SK-N-SH treated with all-trans-retinoic acid at 6 μM for 48 hours (cell line): Measurements from ENCODE around the gene RASA3.

Experiments
- ATAC-seq: fragments of 200-7000 bp; cut with Tn5 transposase; 3 replicates; pipeline ENCODE4 v1.9.1; 2020; ENCODE audit warnings: mild to moderate bottlenecking, moderate library complexity
- ARNTL ChIP-seq: fragments of 450-650 bp; formaldehyde crosslinking; IDR thresholded peaks from 2 replicates; pipeline ENCODE4 v1.5.0; 2020; ENCODE audit warnings: low read depth, mild to moderate bottlenecking, moderate library complexity, borderline replicate concordance
- BACH2 ChIP-seq: fragments of 250-450 bp; sonication (Bioruptor Pico); IDR thresholded peaks from 2 replicates; pipeline ENCODE4 v1.9.0; 2021; ENCODE audit warnings: mild to moderate bottlenecking, borderline replicate concordance
- CSDC2 ChIP-seq: fragments of 250-450 bp; sonication (Bioruptor Pico); IDR thresholded peaks from 2 replicates; pipeline ENCODE4 v1.5.0; 2020; ENCODE audit warnings: mild to moderate bottlenecking, moderate library complexity
- ESRRG ChIP-seq: fragments of 250-450 bp; sonication (Bioruptor Pico); IDR thresholded peaks from 2 replicates; pipeline ENCODE4 v1.6.1; 2021; ENCODE audit warnings: mild to moderate bottlenecking
- GLIS3 ChIP-seq: fragments of 250-450 bp; sonication (Bioruptor Pico); IDR thresholded peaks from 2 replicates; pipeline ENCODE4 v1.5.0; 2020; ENCODE audit warnings: mild to moderate bottlenecking, moderate library complexity
- ISL1 ChIP-seq: fragments of 250-450 bp; sonication (Bioruptor Pico); IDR thresholded peaks from 2 replicates; pipeline ENCODE4 v2.1.2; 2022; ENCODE audit warnings: mild to moderate bottlenecking, moderate library complexity
- OSR1 ChIP-seq: fragments of 250-450 bp; sonication (Bioruptor Pico); IDR thresholded peaks from 2 replicates; pipeline ENCODE4 v1.8.0; 2022; ENCODE audit warnings: moderate library complexity, mild to moderate bottlenecking, inconsistent platforms
- PATZ1 ChIP-seq: fragments of 250-450 bp; sonication (Bioruptor Pico); IDR thresholded peaks from 2 replicates; pipeline ENCODE4 v1.8.0; 2020; ENCODE audit warnings: mild to moderate bottlenecking, moderate library complexity, borderline replicate concordance
- PPARA ChIP-seq: fragments of 250-450 bp; sonication (Bioruptor Pico); IDR thresholded peaks from 2 replicates; pipeline ENCODE4 v1.5.0; 2020; ENCODE audit warnings: mild to moderate bottlenecking, borderline replicate concordance
- SNAI2 ChIP-seq: fragments of 250-450 bp; sonication (Bioruptor Pico); IDR thresholded peaks from 2 replicates; pipeline ENCODE4 v1.5.0; 2020; ENCODE audit warnings: mild to moderate bottlenecking, moderate library complexity
- TCF4 ChIP-seq: fragments of 250-450 bp; sonication (Bioruptor Pico); IDR thresholded peaks from 2 replicates; pipeline ENCODE4 v1.8.0; 2021; ENCODE audit warnings: mild to moderate bottlenecking, moderate library complexity, borderline replicate concordance
- TOX ChIP-seq: fragments of 250-450 bp; sonication (Bioruptor Pico); IDR thresholded peaks from 2 replicates; pipeline ENCODE4 v1.8.0; 2021; ENCODE audit warnings: mild to moderate bottlenecking, moderate library complexity, borderline replicate concordance
- TSHZ2 ChIP-seq: fragments of 250-450 bp; sonication (Bioruptor Pico); IDR thresholded peaks from 2 replicates; pipeline ENCODE4 v1.5.0; 2020; ENCODE audit warnings: mild to moderate bottlenecking, moderate library complexity
- ZC3H10 ChIP-seq: fragments of 250-450 bp; sonication (Bioruptor Pico); IDR thresholded peaks from 2 replicates; pipeline ENCODE4 v1.5.1; 2021; ENCODE audit warnings: mild to moderate bottlenecking, moderate library complexity
- ZFP30 ChIP-seq: fragments of 450-650 bp; formaldehyde crosslinking; IDR thresholded peaks from 2 replicates; pipeline ENCODE4 v1.5.0; 2022; ENCODE audit warnings: mild to moderate bottlenecking, moderate library complexity
- ZNF565 ChIP-seq: fragments of 450-650 bp; formaldehyde crosslinking; conservative IDR thresholded peaks from 2 replicates; pipeline ENCODE4 v1.5.0; 2020; ENCODE audit warnings: low read depth, mild to moderate bottlenecking, moderate library complexity
- ZNF8 ChIP-seq: fragments of 450-650 bp; formaldehyde crosslinking; IDR thresholded peaks from 2 replicates; pipeline ENCODE4 v1.5.0; 2020; ENCODE audit warnings: mild to moderate bottlenecking, moderate library complexity
- TF ChIP-seq, protein P1 (sequence below): fragments of 250-450 bp; sonication (Bioruptor Pico); IDR thresholded peaks from 2 replicates; pipeline ENCODE4 v1.5.1; 2020; ENCODE audit warnings: low read depth, mild to moderate bottlenecking, moderate library complexity
- TF ChIP-seq, protein P2 (sequence below): fragments of 250-450 bp; sonication (Bioruptor Pico); IDR thresholded peaks from 2 replicates; pipeline ENCODE4 v1.8.0; 2021; ENCODE audit warnings: low read depth, mild to moderate bottlenecking, moderate library complexity, borderline replicate concordance
- TF ChIP-seq, protein P3 (sequence below): fragments of 250-450 bp; sonication (Bioruptor Pico); IDR thresholded peaks from 2 replicates; pipeline ENCODE4 v1.5.1; 2021; ENCODE audit warnings: mild to moderate bottlenecking, moderate library complexity

RASA3 gene

GRCh38 chr13:114097212-114097892, 35.1 kb downstream of the RASA3 start (continued):
- no peak for TF ChIP-seq PATZ1
- TF ChIP-seq ARNTL (CRISPR knock-in tag) = no peak
- no peak for TF ChIP-seq GLIS3
- no peak for TF ChIP-seq ZNF8 (CRISPR knock-in tag)
- TF ChIP-seq ESRRG (CRISPR knock-in tag) = no peak
- TF ChIP-seq TSHZ2 = no peak
- no peak for TF ChIP-seq TOX (CRISPR knock-in tag)

DNA sequence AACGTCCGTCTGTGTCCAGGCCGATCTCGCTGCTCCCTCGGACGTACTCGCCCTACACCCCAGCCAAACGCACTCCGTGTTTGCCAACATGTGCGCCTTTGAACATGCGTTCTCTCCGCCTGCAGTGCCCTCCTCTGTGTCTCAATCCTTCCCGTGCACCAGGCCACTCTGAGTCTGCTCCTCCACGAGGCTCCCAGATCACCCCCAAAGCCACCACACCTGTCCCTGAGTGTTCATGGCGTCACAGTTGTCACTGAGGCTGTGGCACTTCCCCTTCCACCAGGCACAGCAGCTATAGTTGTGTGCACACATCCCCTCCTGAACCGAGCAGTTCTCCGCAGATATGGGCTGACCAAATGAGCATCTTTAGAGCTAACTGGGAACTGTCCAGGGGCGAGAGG, 35.6 kb downstream of the RASA3 start:
- TF ChIP-seq BACH2 (no peak), CSDC2 (CRISPR knock-in tag) (no peak), ZNF8 (CRISPR knock-in tag) (no peak), TSHZ2 (no peak), PPARA (CRISPR knock-in tag) (no peak), ESRRG (CRISPR knock-in tag) (no peak), ZC3H10 (CRISPR knock-in tag) (no peak), ZFP30 (CRISPR knock-in tag) (no peak), TCF4 (CRISPR knock-in tag) (no peak), OSR1 (CRISPR knock-in tag) (no peak), SNAI2 (CRISPR knock-in tag) (no peak), ISL1 (CRISPR knock-in tag) (no peak), ZNF565 (CRISPR knock-in tag) (no peak)
- TF ChIP-seq, protein P1, sequence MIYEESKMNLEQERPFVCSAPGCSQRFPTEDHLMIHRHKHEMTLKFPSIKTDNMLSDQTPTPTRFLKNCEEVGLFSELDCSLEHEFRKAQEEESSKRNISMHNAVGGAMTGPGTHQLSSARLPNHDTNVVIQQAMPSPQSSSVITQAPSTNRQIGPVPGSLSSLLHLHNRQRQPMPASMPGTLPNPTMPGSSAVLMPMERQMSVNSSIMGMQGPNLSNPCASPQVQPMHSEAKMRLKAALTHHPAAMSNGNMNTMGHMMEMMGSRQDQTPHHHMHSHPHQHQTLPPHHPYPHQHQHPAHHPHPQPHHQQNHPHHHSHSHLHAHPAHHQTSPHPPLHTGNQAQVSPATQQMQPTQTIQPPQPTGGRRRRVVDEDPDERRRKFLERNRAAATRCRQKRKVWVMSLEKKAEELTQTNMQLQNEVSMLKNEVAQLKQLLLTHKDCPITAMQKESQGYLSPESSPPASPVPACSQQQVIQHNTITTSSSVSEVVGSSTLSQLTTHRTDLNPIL (CRISPR knock-in tag) = no peak
- TF ChIP-seq, protein P2, sequence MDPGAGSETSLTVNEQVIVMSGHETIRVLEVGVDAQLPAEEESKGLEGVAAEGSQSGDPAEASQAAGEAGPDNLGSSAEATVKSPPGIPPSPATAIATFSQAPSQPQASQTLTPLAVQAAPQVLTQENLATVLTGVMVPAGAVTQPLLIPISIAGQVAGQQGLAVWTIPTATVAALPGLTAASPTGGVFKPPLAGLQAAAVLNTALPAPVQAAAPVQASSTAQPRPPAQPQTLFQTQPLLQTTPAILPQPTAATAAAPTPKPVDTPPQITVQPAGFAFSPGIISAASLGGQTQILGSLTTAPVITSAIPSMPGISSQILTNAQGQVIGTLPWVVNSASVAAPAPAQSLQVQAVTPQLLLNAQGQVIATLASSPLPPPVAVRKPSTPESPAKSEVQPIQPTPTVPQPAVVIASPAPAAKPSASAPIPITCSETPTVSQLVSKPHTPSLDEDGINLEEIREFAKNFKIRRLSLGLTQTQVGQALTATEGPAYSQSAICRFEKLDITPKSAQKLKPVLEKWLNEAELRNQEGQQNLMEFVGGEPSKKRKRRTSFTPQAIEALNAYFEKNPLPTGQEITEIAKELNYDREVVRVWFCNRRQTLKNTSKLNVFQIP (CRISPR knock-in tag) = no peak
- ATAC-seq = no peak

DNA sequence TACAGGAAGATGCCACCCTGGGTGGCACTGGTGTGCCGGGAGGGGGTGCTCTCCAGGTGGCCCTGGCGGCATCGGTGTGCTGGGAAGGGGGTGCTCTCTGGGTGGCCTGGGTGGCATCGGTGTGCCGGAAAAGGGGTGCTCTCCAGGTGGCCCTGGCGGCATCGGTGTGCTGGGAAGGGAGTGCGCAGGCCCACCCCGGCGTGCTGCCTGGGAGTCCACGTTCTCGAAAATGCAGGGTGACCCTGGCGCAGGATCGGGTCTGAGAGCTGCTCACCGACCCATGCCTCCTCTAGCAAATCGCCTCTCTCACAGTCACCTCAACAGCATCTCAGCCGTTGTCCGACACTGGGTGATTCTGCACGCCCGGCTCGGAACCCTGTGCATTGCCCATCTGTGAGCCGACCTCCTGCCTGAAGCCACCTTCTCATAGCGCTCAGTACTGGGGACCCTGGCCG, 36.4 kb downstream of the RASA3 start:
- no peak for ATAC-seq
- TF ChIP-seq GLIS3 (no peak), ESRRG (CRISPR knock-in tag) (no peak), ZNF8 (CRISPR knock-in tag) (no peak)
- TF ChIP-seq, protein P3, sequence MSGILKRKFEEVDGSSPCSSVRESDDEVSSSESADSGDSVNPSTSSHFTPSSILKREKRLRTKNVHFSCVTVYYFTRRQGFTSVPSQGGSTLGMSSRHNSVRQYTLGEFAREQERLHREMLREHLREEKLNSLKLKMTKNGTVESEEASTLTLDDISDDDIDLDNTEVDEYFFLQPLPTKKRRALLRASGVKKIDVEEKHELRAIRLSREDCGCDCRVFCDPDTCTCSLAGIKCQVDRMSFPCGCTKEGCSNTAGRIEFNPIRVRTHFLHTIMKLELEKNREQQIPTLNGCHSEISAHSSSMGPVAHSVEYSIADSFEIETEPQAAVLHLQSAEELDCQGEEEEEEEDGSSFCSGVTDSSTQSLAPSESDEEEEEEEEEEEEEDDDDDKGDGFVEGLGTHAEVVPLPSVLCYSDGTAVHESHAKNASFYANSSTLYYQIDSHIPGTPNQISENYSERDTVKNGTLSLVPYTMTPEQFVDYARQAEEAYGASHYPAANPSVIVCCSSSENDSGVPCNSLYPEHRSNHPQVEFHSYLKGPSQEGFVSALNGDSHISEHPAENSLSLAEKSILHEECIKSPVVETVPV (CRISPR knock-in tag) = no peak
- TF ChIP-seq, all 23 proteins: peak for 0
